Immature natural killer cell (primary cell): Measurements from ENCODE around the gene ITPRIPL2. TPM values are rescaled to one million over a fixed set of nuclear protein-coding genes. Genes with fewer than 3 reads are reported as not detected.

Experiments used
- DNase-seq, 3 donors: peaks; one replicate each; pipeline ENCODE4 v3.0.0; 2022; ENCODE audit warnings: mixed read lengths in 1 of 3
- H3K27ac Mint-ChIP-seq, 6 donors: one replicate each; pipeline ENCODE4 v1.8.0; 2020; ENCODE audit warnings: mixed read lengths in 6 of 6, mild to moderate bottlenecking in 5 of 6, inconsistent platforms in 4 of 6, moderate library complexity in 3 of 6
- H3K27me3 Mint-ChIP-seq, 3 donors: one replicate each; pipeline ENCODE4 v1.8.0; 2020 to 2021; ENCODE audit warnings: low read depth in 3 of 3, mild to moderate bottlenecking in 3 of 3, mixed read lengths in 3 of 3, moderate library complexity in 3 of 3, inconsistent platforms in 1 of 3
- H3K36me3 Mint-ChIP-seq, 3 donors: one replicate each; pipeline ENCODE4 v1.8.0; 2020; ENCODE audit warnings: mixed read lengths in 3 of 3, inconsistent platforms in 2 of 3, mild to moderate bottlenecking in 2 of 3
- H3K4me1 Mint-ChIP-seq, 2 donors: one replicate each; pipeline ENCODE4 v1.8.0; 2020; ENCODE audit warnings: inconsistent platforms in 2 of 2, mild to moderate bottlenecking in 2 of 2, mixed read lengths in 2 of 2, moderate library complexity in 1 of 2
- H3K4me3 Mint-ChIP-seq, 5 donors: one replicate each; pipeline ENCODE4 v1.8.0; 2020; ENCODE audit warnings: mild to moderate bottlenecking in 5 of 5, mixed read lengths in 5 of 5, inconsistent platforms in 3 of 5, moderate library complexity in 3 of 5
- H3K9me3 Mint-ChIP-seq, 6 donors: one replicate each; pipeline ENCODE4 v1.8.0; 2020; ENCODE audit warnings: mild to moderate bottlenecking in 6 of 6, mixed read lengths in 6 of 6, inconsistent platforms in 4 of 6, moderate library complexity in 3 of 6
- polyA plus RNA-seq, 3 donors: library from polyadenylated mRNA; unstranded; fragments of 300-500 nt; fragmentation: Illumina TruSeq; gene quantifications; one replicate each; pipeline ENCODE4 v1.2.3, GENCODE V29; 2021

ITPRIPL2 gene
- polyA plus RNA-seq, 3 donors from 2014 or later: 0.59 to 0.90 TPM; not detected in 1

DNA sequence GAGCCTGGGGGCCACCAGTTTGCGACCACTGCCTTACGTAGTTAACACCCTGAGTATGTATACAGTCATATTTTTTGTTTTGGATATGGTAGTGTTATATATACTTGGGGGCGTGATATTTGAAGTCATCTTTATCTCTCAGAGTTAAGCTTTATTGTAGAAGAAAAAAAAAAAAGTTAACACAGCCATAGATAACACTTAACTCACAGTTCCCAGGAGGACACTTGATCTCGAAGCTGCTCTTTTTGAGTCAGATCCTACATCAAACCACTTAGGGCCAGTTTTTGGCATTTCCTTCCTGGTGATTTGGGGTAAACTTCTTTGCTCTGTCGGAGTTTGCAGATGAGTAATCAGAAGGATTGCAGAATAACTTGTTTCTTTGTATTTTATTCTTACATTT, 5.8 kb downstream of the ITPRIPL2 start:
- Mint-ChIP-seq H3K9me3 (no peaks in the 10 kb centered on the region), H3K27ac (peak overlapping the region in 2 of 6 donors; percentile 75 to 81), H3K4me1 (peaks cover 0 to 18% of the 10 kb centered on the region in 2 donors), H3K36me3 (no peaks in the 10 kb centered on the region), H3K27me3 (peaks cover 0 to 7% (median 5%) of the 10 kb centered on the region in 3 donors), H3K4me3 (peak overlapping the region in 1 of 5 donors; percentile 79)
- no peak for DNase-seq

DNA sequence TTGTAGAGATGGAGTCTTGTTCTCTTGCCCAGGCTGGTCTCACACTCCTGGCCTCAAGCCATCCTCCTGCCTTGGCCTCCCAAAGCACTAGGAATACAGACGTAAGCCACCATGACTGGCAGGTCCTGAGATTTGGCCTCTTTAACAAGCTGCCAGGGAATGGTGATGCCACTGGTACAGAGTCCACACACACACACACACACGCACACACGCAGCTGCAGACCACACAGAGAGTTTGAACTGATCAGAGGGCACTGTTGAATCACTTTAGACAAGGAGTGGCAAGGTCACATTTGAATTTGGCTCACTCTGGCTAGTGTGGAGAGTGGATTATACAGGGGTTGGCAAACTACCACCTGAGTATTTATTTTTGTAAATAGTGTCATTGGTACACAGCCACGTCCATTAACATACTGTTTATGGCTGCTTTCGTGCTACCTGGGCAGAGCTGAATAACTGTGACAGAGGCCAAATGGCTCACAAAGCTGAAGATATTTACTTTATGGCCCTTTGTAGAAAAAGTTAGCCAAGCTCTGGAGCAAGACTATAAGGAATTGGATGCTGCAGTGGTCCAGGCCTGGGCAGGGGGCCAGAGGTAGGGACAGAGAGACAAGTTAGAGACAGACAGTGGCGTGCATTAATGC, 9.9 kb downstream of the ITPRIPL2 start:
- Mint-ChIP-seq H3K36me3 (no peaks in the 10 kb centered on the region), H3K4me1 (peaks cover 0 to 11% of the 10 kb centered on the region in 2 donors), H3K27me3 (peaks cover 0 to 3% (median 0%) of the 10 kb centered on the region in 3 donors), H3K4me3 (no peak overlapping the region), H3K9me3 (no peaks in the 10 kb centered on the region), H3K27ac (no peak overlapping the region)
- no peak for DNase-seq

DNA sequence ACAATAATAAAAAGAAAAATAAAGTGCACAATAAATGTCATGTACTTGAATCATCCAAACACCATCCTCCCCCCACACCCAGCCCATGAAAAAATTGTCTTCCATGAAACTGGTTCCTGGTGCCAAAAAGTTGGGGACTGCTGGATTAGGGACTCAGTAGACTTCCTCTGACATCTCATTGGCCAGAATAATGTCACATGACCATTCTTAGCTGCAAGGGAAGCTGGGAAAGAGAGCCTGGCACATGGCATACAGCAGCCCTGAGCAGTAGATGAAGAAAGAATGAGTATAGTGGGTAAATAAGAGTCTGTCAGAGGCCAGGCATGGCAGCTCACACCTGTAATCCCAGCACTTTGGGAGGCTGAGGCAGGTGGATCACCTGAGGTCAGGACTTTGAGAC, 12.5 kb downstream of the ITPRIPL2 start:
- DNase-seq: no peak
- no peaks in the 10 kb centered on the region for H3K36me3 Mint-ChIP-seq
- H3K27ac Mint-ChIP-seq: no peak overlapping the region

DNA sequence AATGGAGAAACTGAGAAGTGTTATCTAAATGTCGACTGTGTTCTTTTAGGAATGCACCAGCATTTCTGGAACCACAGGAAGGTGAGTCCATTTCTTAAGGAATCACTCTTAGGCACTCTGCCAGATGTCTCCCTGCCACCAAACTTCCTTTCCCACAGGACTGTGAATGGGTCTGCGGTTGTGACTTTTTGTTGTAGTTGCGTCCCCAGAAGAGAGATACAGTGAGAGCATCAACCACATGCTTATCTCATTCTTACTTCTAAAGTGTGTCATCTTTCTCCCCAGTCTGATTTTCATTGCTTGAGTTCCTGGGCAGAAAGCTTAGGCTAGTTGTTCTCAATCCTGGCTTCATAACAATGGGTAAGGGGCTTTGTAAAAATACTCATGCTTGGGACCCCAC, 13.4 kb downstream of the ITPRIPL2 start:
- Mint-ChIP-seq H3K27ac (peak overlapping the region in 2 of 6 donors; percentile 67 to 81), H3K36me3 (no peaks in the 10 kb centered on the region)
- DNase-seq: no peak

More for the DNA sequence above, 12.5 kb downstream of the ITPRIPL2 start:
- H3K4me3 Mint-ChIP-seq: no peak overlapping the region
- H3K9me3 Mint-ChIP-seq: no peaks in the 10 kb centered on the region
- H3K27me3 Mint-ChIP-seq: peaks cover 0 to 5% (median 0%) of the 10 kb centered on the region in 3 donors
- peaks cover 4 to 9% of the 10 kb centered on the region in 2 donors for H3K4me1 Mint-ChIP-seq

DNA sequence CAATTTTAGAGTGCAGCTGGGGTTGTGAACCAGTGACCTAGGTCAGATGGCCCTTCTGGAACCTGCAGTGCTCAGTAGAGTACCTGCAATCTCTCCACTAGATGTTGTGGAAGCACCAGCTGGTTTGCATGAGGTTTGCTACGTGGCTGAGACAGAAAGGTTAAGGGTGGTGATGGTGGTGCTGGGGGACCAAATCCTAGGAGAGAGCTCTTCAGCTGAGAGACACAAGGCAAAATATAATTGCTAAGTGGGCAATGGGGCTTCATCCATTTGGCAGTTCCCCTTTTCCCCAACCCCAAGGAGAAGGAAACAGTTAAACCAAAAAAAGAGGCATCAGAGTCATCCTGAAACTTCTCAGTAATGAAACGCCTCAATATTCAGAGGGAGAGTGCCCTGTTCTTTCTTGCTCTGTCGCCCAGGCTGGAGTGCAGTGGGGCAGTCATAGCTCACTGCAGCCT, 13.9 kb downstream of the ITPRIPL2 start:
- peak overlapping the region in 2 of 6 donors; percentile 67 to 81 for H3K27ac Mint-ChIP-seq
- no peaks in the 10 kb centered on the region for H3K36me3 Mint-ChIP-seq
- no peak for DNase-seq
- peaks cover 4 to 11% of the 10 kb centered on the region in 2 donors for H3K4me1 Mint-ChIP-seq
- no peaks in the 10 kb centered on the region for H3K9me3 Mint-ChIP-seq
- peaks cover 0 to 3% (median 0%) of the 10 kb centered on the region in 3 donors for H3K27me3 Mint-ChIP-seq
- peak overlapping the region in 1 of 5 donors; percentile 79 for H3K4me3 Mint-ChIP-seq

More for the DNA sequence above, 13.4 kb downstream of the ITPRIPL2 start:
- Mint-ChIP-seq H3K9me3 (no peaks in the 10 kb centered on the region), H3K4me3 (peak overlapping the region in 1 of 5 donors; percentile 79), H3K4me1 (peaks cover 4 to 11% of the 10 kb centered on the region in 2 donors), H3K27me3 (peaks cover 0 to 3% (median 0%) of the 10 kb centered on the region in 3 donors)

DNA sequence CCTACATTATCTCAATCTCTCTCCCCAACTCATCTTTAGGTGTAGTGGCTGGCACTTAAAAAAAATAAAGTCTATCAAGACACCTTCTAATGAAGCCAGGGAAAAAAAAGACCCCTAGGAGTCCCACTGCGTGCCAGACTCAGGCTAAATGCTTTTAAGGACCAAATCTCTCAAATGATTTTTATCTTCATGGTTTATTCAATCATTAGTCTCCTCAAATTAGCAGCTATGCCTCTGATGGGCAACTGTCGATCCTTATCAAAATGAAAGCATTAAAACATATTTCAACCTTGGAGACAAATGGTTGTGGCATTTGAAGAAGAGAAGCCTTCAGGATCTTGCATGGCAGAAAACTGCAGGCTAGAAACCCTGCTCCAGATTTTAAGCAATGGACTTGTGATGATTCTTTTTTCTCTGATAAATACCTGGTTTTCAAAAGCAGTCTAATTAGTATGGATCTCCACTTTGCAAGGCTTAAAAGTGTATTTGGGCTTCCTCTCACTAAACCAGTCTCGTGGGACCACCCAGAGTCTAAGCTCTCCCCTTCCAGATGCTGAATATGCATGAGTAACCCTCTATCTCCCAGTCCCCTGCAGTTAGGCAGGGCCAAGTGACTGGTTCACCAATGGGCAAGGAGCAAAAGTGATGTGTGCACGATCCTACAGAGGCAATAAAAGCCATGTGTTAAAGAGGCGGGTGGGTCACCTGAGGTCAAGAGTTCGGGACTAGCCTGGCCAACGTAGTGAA, 14.9 kb downstream of the ITPRIPL2 start:
- no peaks in the 10 kb centered on the region for H3K9me3 Mint-ChIP-seq
- H3K4me1 Mint-ChIP-seq: peaks cover 4 to 11% of the 10 kb centered on the region in 2 donors
- peaks cover 0 to 2% (median 0%) of the 10 kb centered on the region in 3 donors for H3K27me3 Mint-ChIP-seq
- DNase-seq: no peak
- H3K36me3 Mint-ChIP-seq: no peaks in the 10 kb centered on the region
- peak overlapping the region in 1 of 6 donors; percentile 62 for H3K27ac Mint-ChIP-seq
- H3K4me3 Mint-ChIP-seq: no peak overlapping the region

DNA sequence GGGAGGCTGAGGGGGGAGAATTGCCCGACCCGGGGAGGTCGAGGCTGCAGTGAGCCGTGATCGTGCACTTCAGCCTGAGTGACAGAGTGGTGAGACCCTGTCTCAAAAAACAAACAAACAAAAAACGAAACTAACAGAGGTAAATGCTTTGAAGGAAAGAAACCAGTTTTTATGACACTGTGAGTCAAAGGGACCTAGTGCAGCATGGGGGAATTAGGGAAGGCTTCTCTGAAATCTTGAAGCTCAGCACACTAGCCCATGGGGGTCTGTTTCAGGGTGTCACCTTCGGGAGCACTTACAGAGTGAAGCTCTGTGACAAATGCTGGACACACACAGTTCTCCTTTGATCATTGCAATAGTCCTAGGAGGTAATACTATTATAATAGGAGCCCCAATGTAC, 16.6 kb downstream of the ITPRIPL2 start:
- Mint-ChIP-seq H3K9me3 (no peaks in the 10 kb centered on the region), H3K27ac (peak overlapping the region in 1 of 6 donors; percentile 31), H3K27me3 (peaks cover 0 to 3% (median 2%) of the 10 kb centered on the region in 3 donors), H3K4me1 (peaks cover 4 to 11% of the 10 kb centered on the region in 2 donors), H3K36me3 (no peaks in the 10 kb centered on the region), H3K4me3 (peak overlapping the region in 1 of 5 donors; percentile 54)
- no peak for DNase-seq

DNA sequence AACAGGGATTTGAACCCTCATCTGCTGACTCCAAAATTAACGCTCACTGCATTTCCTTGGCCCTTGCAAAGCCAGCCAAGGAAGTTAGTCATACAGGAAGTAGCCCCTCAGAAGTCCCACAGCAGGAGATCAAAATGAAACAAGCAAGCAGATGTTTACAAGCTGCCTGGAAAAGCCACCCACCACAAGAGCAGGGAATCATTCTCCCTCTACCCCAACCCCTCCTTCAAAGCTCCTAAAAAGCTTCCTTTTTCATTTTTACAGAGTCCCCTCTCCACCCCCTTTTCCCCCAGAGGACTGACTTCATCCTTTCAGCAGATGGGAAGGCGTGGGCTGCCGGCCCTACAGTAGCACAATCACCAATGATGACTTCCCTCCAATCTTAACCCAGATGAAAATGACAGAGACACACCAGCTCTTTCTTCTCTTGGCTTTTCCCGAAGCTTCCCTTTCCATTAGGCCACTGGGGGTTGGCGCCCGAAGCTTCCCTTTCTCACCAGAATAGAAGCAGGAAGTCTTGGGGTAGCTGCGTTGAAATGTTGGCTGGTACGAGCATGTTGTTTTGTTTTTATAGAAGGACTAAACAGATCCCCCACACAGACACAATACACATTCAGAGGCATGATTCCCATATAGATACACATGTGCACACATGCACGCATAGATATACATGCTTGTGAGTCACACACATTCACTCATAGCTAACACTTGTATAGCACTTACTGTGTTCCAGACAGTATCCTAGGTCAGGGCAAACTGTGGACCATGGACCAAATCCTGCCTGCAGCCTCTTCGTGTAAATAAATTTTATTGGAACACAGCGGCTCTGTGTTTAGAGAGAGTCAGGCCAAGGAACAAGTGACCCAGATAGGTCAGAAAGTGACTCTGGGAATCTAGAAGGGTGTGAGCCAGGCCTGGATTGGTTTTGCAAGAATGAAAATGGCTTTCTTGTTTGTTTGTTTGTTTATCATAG, 17.4 kb downstream of the ITPRIPL2 start:
- peaks cover 0 to 3% (median 2%) of the 10 kb centered on the region in 3 donors for H3K27me3 Mint-ChIP-seq
- peaks cover 4 to 11% of the 10 kb centered on the region in 2 donors for H3K4me1 Mint-ChIP-seq
- no peaks in the 10 kb centered on the region for H3K9me3 Mint-ChIP-seq
- no peaks in the 10 kb centered on the region for H3K36me3 Mint-ChIP-seq
- no peak for DNase-seq
- H3K27ac Mint-ChIP-seq: peak overlapping the region in 3 of 6 donors; percentile 20 to 31 (median 26)
- peak overlapping the region in 3 of 5 donors; percentile 3 to 54 (median 3) for H3K4me3 Mint-ChIP-seq

DNA sequence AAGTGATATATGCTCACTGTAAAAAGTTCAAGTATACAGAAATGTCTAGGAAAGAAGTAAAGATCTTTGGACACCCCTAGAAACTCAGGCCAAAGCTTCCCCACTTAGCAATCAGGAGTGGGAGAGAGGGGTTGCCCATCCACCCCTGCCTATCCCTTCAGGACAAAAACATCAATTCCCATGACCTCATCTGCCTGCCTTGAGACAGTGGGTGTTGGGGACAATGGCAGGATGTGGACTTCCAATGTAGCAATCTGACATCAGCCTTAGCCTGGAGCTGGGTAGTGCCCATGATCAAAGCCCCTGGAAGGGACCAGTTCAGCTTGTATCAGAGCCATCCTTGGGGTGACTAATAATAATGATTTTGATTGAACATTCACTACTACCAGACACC, 18.1 kb downstream of the ITPRIPL2 start:
- no peak overlapping the region for H3K4me3 Mint-ChIP-seq
- H3K9me3 Mint-ChIP-seq: no peaks in the 10 kb centered on the region
- H3K4me1 Mint-ChIP-seq: peaks cover 4 to 11% of the 10 kb centered on the region in 2 donors

DNA sequence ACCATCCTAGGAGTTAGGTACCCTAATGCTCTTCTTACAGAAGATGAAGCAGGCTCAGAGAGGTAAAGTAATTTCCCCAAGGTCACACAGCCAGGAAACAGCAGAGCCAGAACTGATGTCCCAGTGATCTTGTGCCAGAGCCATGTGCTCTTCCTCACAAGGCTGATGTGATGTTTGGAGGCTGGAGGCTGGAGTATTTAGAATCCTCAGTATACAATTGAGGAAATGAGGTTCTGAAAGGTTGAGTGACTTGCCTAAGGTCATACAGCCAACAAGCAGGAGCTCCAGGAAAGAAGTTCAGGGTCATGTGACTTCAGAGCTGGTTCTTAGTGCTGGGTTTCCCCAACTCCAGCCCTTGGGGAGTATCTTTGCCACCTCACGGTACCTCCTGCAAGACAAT, 18.5 kb downstream of the ITPRIPL2 start:
- Mint-ChIP-seq H3K27me3 (peaks cover 0 to 3% (median 2%) of the 10 kb centered on the region in 3 donors), H3K4me1 (peaks cover 4 to 11% of the 10 kb centered on the region in 2 donors), H3K4me3 (no peak overlapping the region), H3K9me3 (no peaks in the 10 kb centered on the region), H3K27ac (no peak overlapping the region), H3K36me3 (no peaks in the 10 kb centered on the region)
- DNase-seq: no peak

More for the DNA sequence above, 18.1 kb downstream of the ITPRIPL2 start:
- Mint-ChIP-seq H3K36me3 (no peaks in the 10 kb centered on the region), H3K27me3 (peaks cover 0 to 3% (median 2%) of the 10 kb centered on the region in 3 donors), H3K27ac (no peak overlapping the region)
- DNase-seq: no peak

DNA sequence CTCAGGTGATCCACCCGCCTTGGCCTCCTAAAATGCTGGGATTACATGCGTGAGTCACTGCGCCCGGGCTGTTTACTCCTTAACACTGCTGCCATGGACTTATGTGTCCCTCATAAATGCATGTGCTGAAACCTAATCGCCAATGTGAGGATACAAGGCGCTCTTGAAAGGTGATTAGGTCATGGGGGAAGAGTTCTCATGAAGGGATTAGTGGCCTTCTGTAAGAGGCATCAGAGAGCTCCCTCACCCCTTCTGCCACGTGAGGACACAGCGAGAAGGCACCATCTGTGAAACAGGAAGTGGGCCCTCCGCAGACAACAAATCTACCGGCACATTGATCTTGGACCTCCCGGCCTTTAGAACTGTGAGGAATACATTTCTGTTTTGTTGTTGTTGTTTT, 19.1 kb downstream of the ITPRIPL2 start:
- Mint-ChIP-seq H3K4me3 (no peak overlapping the region), H3K4me1 (peaks cover 4 to 11% of the 10 kb centered on the region in 2 donors), H3K9me3 (no peaks in the 10 kb centered on the region), H3K36me3 (no peaks in the 10 kb centered on the region), H3K27me3 (peaks cover 0 to 3% (median 2%) of the 10 kb centered on the region in 3 donors), H3K27ac (no peak overlapping the region)
- DNase-seq: no peak

DNA sequence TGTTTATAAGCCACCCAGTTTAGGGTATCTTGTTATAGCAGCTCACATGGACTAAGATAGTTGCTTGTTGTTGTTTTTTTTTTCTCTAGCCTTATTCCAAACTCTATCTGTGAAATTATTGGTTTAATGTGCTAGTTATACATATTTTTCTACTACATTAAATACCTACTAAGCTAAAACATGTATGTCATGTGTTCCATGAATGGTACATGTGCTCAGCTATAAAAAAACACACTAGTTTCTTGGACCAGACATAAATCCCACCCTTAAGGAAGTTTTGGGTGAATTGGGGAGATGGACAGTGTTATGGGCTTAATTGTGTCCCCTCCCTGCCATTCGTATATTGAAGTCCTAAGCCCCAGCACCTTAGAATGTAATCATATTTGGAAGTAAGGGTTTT, 19.8 kb downstream of the ITPRIPL2 start:
- H3K4me1 Mint-ChIP-seq: peaks cover 4 to 11% of the 10 kb centered on the region in 2 donors
- no peak for DNase-seq
- peaks cover 0 to 3% (median 2%) of the 10 kb centered on the region in 3 donors for H3K27me3 Mint-ChIP-seq
- no peaks in the 10 kb centered on the region for H3K36me3 Mint-ChIP-seq
- no peak overlapping the region for H3K4me3 Mint-ChIP-seq
- no peak overlapping the region for H3K27ac Mint-ChIP-seq
- H3K9me3 Mint-ChIP-seq: no peaks in the 10 kb centered on the region

DNA sequence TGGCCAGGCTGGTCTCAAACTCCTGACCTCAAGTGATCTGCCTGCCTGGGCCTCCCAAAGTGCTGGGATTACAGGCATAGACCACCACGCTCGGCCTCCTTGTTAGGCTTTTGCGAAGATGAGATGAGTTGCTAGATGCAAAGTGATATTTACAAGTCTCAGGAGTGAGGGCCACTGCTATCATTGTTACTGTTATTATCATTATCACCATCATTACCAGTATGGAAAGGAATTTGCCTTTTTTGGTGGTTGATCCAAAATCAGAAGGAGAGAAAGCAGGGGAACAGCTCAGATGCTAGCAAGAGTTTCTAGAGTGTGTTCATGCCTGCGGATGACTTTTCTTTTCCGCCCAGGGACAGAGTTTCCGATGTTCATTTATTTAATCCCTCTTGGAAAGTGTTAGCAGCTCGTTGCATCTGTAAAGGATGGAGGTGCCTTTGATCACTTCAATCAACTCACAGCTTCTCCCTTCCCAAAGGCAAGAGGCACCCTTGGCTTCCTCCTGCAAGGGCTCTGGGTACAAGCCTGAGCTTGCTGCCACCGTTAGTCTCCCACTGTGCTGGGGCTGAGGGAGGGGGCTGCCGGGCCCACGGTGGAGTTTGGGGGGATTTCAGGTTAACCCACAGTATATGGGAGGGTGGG, 21.6 kb downstream of the ITPRIPL2 start:
- H3K27ac Mint-ChIP-seq: no peak overlapping the region
- DNase-seq: no peak
- no peaks in the 10 kb centered on the region for H3K36me3 Mint-ChIP-seq
- H3K4me3 Mint-ChIP-seq: no peak overlapping the region
- H3K27me3 Mint-ChIP-seq: peaks cover 0 to 3% (median 0%) of the 10 kb centered on the region in 3 donors
- H3K4me1 Mint-ChIP-seq: peaks cover 4 to 11% of the 10 kb centered on the region in 2 donors
- no peaks in the 10 kb centered on the region for H3K9me3 Mint-ChIP-seq
